ENCODE data around the gene ITPRID1. TPM values are rescaled to one million over a fixed set of nuclear protein-coding genes. Genes with fewer than 3 reads are reported as not detected.

Gene ITPRID1
- total RNA-seq, 1 experiment from 2014 or later: not detected

DNA sequence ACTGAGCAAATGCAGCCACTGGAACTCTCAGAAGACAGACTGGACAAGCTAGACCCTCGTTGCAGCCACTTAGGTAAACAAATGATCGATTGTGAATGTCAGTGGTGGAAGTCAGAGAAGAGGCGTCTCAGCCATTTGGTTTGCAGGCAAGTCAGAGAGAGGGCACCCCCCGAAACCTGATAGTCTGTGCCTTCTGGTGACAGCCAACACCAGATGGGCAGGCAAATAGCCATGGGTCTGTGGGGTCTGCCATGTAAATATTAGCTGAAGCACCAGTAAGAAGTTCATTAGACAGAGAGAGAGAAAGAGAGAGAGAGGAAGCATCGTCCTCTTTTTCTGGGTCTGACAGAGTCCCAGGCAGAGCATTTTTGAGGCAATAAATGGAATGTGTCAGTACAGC is 178.6 kb downstream of the ITPRID1 start:
- no peak for TF ChIP-seq TCF7L2 (IDR thresholded peaks at IDR 0.05; ENCODE audit: low read depth, low read length)
- TF ChIP-seq CTCF (IDR thresholded peaks at IDR 0.05): no peak
- no peak for TF ChIP-seq POLR2AphosphoS5 (IDR thresholded peaks at IDR 0.05; ENCODE audit: low read depth, low read length)
- no peak for TF ChIP-seq REST (IDR thresholded peaks at IDR 0.05; ENCODE audit: insufficient read depth in 1 of 2, low read depth in 2 of 2, low read length in 1 of 2)
- TF ChIP-seq SIN3A (IDR thresholded peaks at IDR 0.05; ENCODE audit: borderline replicate concordance, insufficient read depth, low read depth, low read length): no peak
- Histone ChIP-seq H3K4me3 (ENCODE audit: low read depth in 2 of 2, low read length in 2 of 2) (no peak overlapping the region), H3K36me3 (ENCODE audit: control insufficient read depth, insufficient read depth, low read length) (no peaks in the 10 kb centered on the region), H3K9me3 (ENCODE audit: control insufficient read depth, insufficient read depth, low read depth, low read length) (no peaks in the 10 kb centered on the region), H3K4me1 (ENCODE audit: control insufficient read depth, insufficient read depth, low read length) (no peaks in the 10 kb centered on the region), H3K27me3 (ENCODE audit: control insufficient read depth, insufficient read depth, low read length) (peaks cover 7% of the 10 kb centered on the region), H3K27ac (ENCODE audit: low read length) (no peak overlapping the region)
- no TSS peak for BruUV-seq (replicated peaks)
- intact Hi-C loops (cut with micrococcal nuclease; ENCODE audit: unreplicated experiment) (no loop called here), in situ Hi-C loops (cut with HindIII; ENCODE audit: low pct_unique_long_range_greater_than_20kb, low sequenced_read_pairs) (no loop called here)
- ChIA-PET CTCF (no interaction called here), POLR2A (no interaction called here)
- ATAC-seq: no peak
- DNase-seq (ENCODE audit: low read depth, low spot score): no peak

DNA sequence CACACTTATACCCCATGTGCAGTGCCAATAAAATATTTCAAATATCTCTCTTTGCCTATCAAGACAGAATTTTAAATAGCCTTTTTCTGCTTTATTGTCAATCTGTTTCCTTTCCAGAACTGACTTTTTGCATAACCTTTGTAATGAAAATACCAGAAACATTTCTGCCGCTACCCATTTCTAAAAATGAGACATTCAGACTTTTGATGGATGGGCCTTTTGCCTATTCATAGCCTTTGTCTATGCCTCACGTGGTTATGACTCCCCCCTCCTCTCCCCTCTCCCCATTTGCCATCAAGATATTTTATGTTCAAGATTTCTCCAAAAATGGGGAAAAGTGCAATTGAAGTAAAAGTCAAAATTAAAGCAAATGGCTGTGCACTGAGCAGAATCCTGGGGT is 179.0 kb downstream of the ITPRID1 start:
- ChIA-PET POLR2A (no interaction called here), CTCF (no interaction called here)
- in situ Hi-C loops (cut with HindIII; ENCODE audit: low pct_unique_long_range_greater_than_20kb, low sequenced_read_pairs) (no loop called here), intact Hi-C loops (cut with micrococcal nuclease; ENCODE audit: unreplicated experiment) (no loop called here)
- H3K27ac ChIP-seq (ENCODE audit: low read length): no peak overlapping the region
- DNase-seq (ENCODE audit: low read depth, low spot score) (no peak), ATAC-seq (no peak)
- no TSS peak for BruUV-seq (replicated peaks)
- no peak for TF ChIP-seq SIN3A (IDR thresholded peaks at IDR 0.05; ENCODE audit: borderline replicate concordance, insufficient read depth, low read depth, low read length)
- no peak for TF ChIP-seq CTCF (IDR thresholded peaks at IDR 0.05)
- no peak for TF ChIP-seq TCF7L2 (IDR thresholded peaks at IDR 0.05; ENCODE audit: low read depth, low read length)
- TF ChIP-seq REST (IDR thresholded peaks at IDR 0.05; ENCODE audit: insufficient read depth in 1 of 2, low read depth in 2 of 2, low read length in 1 of 2): no peak
- TF ChIP-seq POLR2AphosphoS5 (IDR thresholded peaks at IDR 0.05; ENCODE audit: low read depth, low read length): no peak
- peaks cover 7% of the 10 kb centered on the region for H3K27me3 ChIP-seq (ENCODE audit: control insufficient read depth, insufficient read depth, low read length)
- H3K4me1 ChIP-seq (ENCODE audit: control insufficient read depth, insufficient read depth, low read length): no peaks in the 10 kb centered on the region
- no peaks in the 10 kb centered on the region for H3K9me3 ChIP-seq (ENCODE audit: control insufficient read depth, insufficient read depth, low read depth, low read length)
- no peaks in the 10 kb centered on the region for H3K36me3 ChIP-seq (ENCODE audit: control insufficient read depth, insufficient read depth, low read length)
- H3K4me3 ChIP-seq (ENCODE audit: low read depth in 2 of 2, low read length in 2 of 2): no peak overlapping the region
